HPDE6-E6E7 (cell line): Measurements from ENCODE around the gene ERGIC2.

Experiments used
- DNase-seq: peaks from one replicate; pipeline ENCODE4 v3.0.0; 2011; ENCODE audit warnings: missing footprints; ENCODE audit errors: extremely low spot score

ERGIC2 gene

GRCh38 chr12:29374913-29375312 is 6.1 kb downstream of the ERGIC2 start:
- DNase-seq: no peak

- DNase-seq: no peak
These were observed 7.0 kb downstream of the ERGIC2 start for GRCh38 chr12:29374012-29374411.

- no peak for DNase-seq
These were observed 15.9 kb downstream of the ERGIC2 start for GRCh38 chr12:29365091-29365490.

GRCh38 chr12:29354954-29355353 is 26.0 kb downstream of the ERGIC2 start:
- no peak for DNase-seq

- no peak for DNase-seq
These were observed 30.9 kb downstream of the ERGIC2 start for GRCh38 chr12:29350080-29350479.

- DNase-seq: no peak
These were observed 34.1 kb downstream of the ERGIC2 start for GRCh38 chr12:29346769-29347421.

- DNase-seq: no peak
These were observed 37.8 kb downstream of the ERGIC2 start for GRCh38 chr12:29343022-29343799.

- no peak for DNase-seq
These were observed 43.6 kb downstream of the ERGIC2 start for GRCh38 chr12:29337325-29337724.

- no peak for DNase-seq
These were observed 46.0 kb downstream of the ERGIC2 start for GRCh38 chr12:29334937-29335336.

GRCh38 chr12:29333178-29333577 is 47.8 kb downstream of the ERGIC2 start:
- DNase-seq: no peak

GRCh38 chr12:29329411-29329810 is 51.6 kb downstream of the ERGIC2 start:
- DNase-seq: no peak

- no peak for DNase-seq
These were observed 58.8 kb downstream of the ERGIC2 start for GRCh38 chr12:29322157-29322556.

GRCh38 chr12:29320295-29321085 is 60.5 kb downstream of the ERGIC2 start:
- DNase-seq: peak; percentile 20

- DNase-seq: peak; percentile 38
These were observed 63.2 kb downstream of the ERGIC2 start for GRCh38 chr12:29317556-29318363.

- DNase-seq: no peak
These were observed 64.2 kb downstream of the ERGIC2 start for GRCh38 chr12:29316752-29317151.

GRCh38 chr12:29314416-29314815 is 66.6 kb downstream of the ERGIC2 start:
- no peak for DNase-seq

- no peak for DNase-seq
These were observed 70.1 kb downstream of the ERGIC2 start for GRCh38 chr12:29310899-29311298.

GRCh38 chr12:29309320-29309902 is 71.6 kb downstream of the ERGIC2 start:
- no peak for DNase-seq

GRCh38 chr12:29306682-29307081 is 74.3 kb downstream of the ERGIC2 start:
- no peak for DNase-seq

- DNase-seq: no peak
These were observed 74.7 kb downstream of the ERGIC2 start for GRCh38 chr12:29306266-29306665.

- DNase-seq: no peak
These were observed 76.6 kb downstream of the ERGIC2 start for GRCh38 chr12:29304388-29304787.
